ENCODE results near the gene SLC6A20.
"Not testable (repeated sequence)": the region's sequence is repeated elsewhere in the genome, so short reads cannot be mapped to it uniquely, and the experiment has no call there.

Gene SLC6A20

GRCh38 chr3:45759851-45760250 lies 36.5 kb downstream of the SLC6A20 start:
- Histone ChIP-seq H3K9me2 (ENCODE audit: low read depth, low read length) (no peaks in the 10 kb centered on the region), H3K4me1 (ENCODE audit: insufficient read depth, low read length, severe bottlenecking) (no peaks in the 10 kb centered on the region), H3K4me2 (ENCODE audit: low read length) (no peak overlapping the region), H3K36me3 (ENCODE audit: insufficient read depth, low read length) (no peaks in the 10 kb centered on the region), H3K9me3 (ENCODE audit: low read length) (no peaks in the 10 kb centered on the region), H3K4me3 (ENCODE audit: low read depth, low read length, poor library complexity, severe bottlenecking) (no peak overlapping the region), H3K27me3 (ENCODE audit: insufficient read depth, low read length) (peaks cover 3% of the 10 kb centered on the region; the same call in 1 of the 2 replicates), H2AFZ (ENCODE audit: low read length) (no peak overlapping the region), H3K9ac (ENCODE audit: low read length) (no peak overlapping the region), H3K79me2 (ENCODE audit: insufficient read depth, low read length) (no peaks in the 10 kb centered on the region), H3F3A (ENCODE audit: insufficient read depth, low read length) (no peaks in the 10 kb centered on the region), H4K20me1 (ENCODE audit: insufficient read depth, low read length) (no peaks in the 10 kb centered on the region), H3K27ac (ENCODE audit: low read depth, low read length, poor library complexity, severe bottlenecking) (no peak overlapping the region)
- TF ChIP-seq CTCF (IDR thresholded peaks at IDR 0.05; ENCODE audit: low read length), result no peak
- TF ChIP-seq EZH2 (IDR thresholded peaks at IDR 0.05; ENCODE audit: borderline replicate concordance, low read length), result no peak

- Histone ChIP-seq H3K36me3 (ENCODE audit: insufficient read depth, low read length) (no peaks in the 10 kb centered on the region), H3K4me2 (ENCODE audit: low read length) (no peak overlapping the region), H3K4me3 (ENCODE audit: low read depth, low read length, poor library complexity, severe bottlenecking) (no peak overlapping the region), H3K9ac (ENCODE audit: low read length) (no peak overlapping the region), H3K9me3 (ENCODE audit: low read length) (no peaks in the 10 kb centered on the region), H3K27ac (ENCODE audit: low read depth, low read length, poor library complexity, severe bottlenecking) (no peak overlapping the region), H4K20me1 (ENCODE audit: insufficient read depth, low read length) (no peaks in the 10 kb centered on the region), H3K4me1 (ENCODE audit: insufficient read depth, low read length, severe bottlenecking) (no peaks in the 10 kb centered on the region), H3K27me3 (ENCODE audit: insufficient read depth, low read length) (peaks cover 3% of the 10 kb centered on the region; the same call in 1 of the 2 replicates), H2AFZ (ENCODE audit: low read length) (no peak overlapping the region), H3K9me2 (ENCODE audit: low read depth, low read length) (no peaks in the 10 kb centered on the region), H3F3A (ENCODE audit: insufficient read depth, low read length) (no peaks in the 10 kb centered on the region), H3K79me2 (ENCODE audit: insufficient read depth, low read length) (no peaks in the 10 kb centered on the region)
- TF ChIP-seq CTCF (IDR thresholded peaks at IDR 0.05; ENCODE audit: low read length), result no peak
- no peak for TF ChIP-seq EZH2 (IDR thresholded peaks at IDR 0.05; ENCODE audit: borderline replicate concordance, low read length)
Observed at GRCh38 chr3:45758871-45759270, 37.5 kb downstream of the SLC6A20 start.

GRCh38 chr3:45757141-45757540 lies 39.2 kb downstream of the SLC6A20 start:
- not testable (repeated sequence) for H3F3A ChIP-seq (ENCODE audit: insufficient read depth, low read length); H3K9me3 ChIP-seq (ENCODE audit: low read length); H3K27ac ChIP-seq (ENCODE audit: low read depth, low read length, poor library complexity, severe bottlenecking); H3K27me3 ChIP-seq (ENCODE audit: insufficient read depth, low read length); H3K4me2 ChIP-seq (ENCODE audit: low read length); H3K79me2 ChIP-seq (ENCODE audit: insufficient read depth, low read length); H4K20me1 ChIP-seq (ENCODE audit: insufficient read depth, low read length); H3K4me1 ChIP-seq (ENCODE audit: insufficient read depth, low read length, severe bottlenecking); H3K9me2 ChIP-seq (ENCODE audit: low read depth, low read length); H3K9ac ChIP-seq (ENCODE audit: low read length); H3K4me3 ChIP-seq (ENCODE audit: low read depth, low read length, poor library complexity, severe bottlenecking); H2AFZ ChIP-seq (ENCODE audit: low read length); H3K36me3 ChIP-seq (ENCODE audit: insufficient read depth, low read length)

GRCh38 chr3:45756055-45756454 lies 40.3 kb downstream of the SLC6A20 start:
- Histone ChIP-seq H3F3A (ENCODE audit: insufficient read depth, low read length) (no peaks in the 10 kb centered on the region), H3K79me2 (ENCODE audit: insufficient read depth, low read length) (no peaks in the 10 kb centered on the region), H2AFZ (ENCODE audit: low read length) (no peak overlapping the region), H3K4me3 (ENCODE audit: low read depth, low read length, poor library complexity, severe bottlenecking) (no peak overlapping the region), H3K27me3 (ENCODE audit: insufficient read depth, low read length) (peaks cover 3% of the 10 kb centered on the region; the same call in 1 of the 2 replicates), H3K4me1 (ENCODE audit: insufficient read depth, low read length, severe bottlenecking) (no peaks in the 10 kb centered on the region), H3K4me2 (ENCODE audit: low read length) (no peak overlapping the region), H3K9me2 (ENCODE audit: low read depth, low read length) (no peaks in the 10 kb centered on the region), H3K27ac (ENCODE audit: low read depth, low read length, poor library complexity, severe bottlenecking) (no peak overlapping the region), H3K9ac (ENCODE audit: low read length) (no peak overlapping the region), H3K36me3 (ENCODE audit: insufficient read depth, low read length) (no peaks in the 10 kb centered on the region), H4K20me1 (ENCODE audit: insufficient read depth, low read length) (no peaks in the 10 kb centered on the region), H3K9me3 (ENCODE audit: low read length) (no peaks in the 10 kb centered on the region)
- TF ChIP-seq EZH2 (IDR thresholded peaks at IDR 0.05; ENCODE audit: borderline replicate concordance, low read length) (no peak), CTCF (IDR thresholded peaks at IDR 0.05; ENCODE audit: low read length) (no peak)
